Mesothelial cell of epicardium (in vitro differentiated cells): ENCODE results near the gene CDC42BPA. TPM values are rescaled to one million over a fixed set of nuclear protein-coding genes. Genes with fewer than 3 reads are reported as not detected.

Source experiments
- DNase-seq, 2 experiments: peaks; one replicate each; pipeline ENCODE4 v3.0.0; 2021; ENCODE audit warnings: low spot score in 2 of 2; ENCODE audit not compliant: unreplicated experiment in 2 of 2
- H3K27ac Mint-ChIP-seq: 2 replicates; pipeline ENCODE4 v1.8.0; 2021; ENCODE audit warnings: mixed read lengths
- H3K27me3 Mint-ChIP-seq: 2 replicates; pipeline ENCODE4 v1.8.0; 2021; ENCODE audit warnings: low read depth, mixed read lengths
- H3K36me3 Mint-ChIP-seq: 2 replicates; pipeline ENCODE4 v1.8.0; 2021; ENCODE audit warnings: mixed read lengths
- H3K4me1 Mint-ChIP-seq: 2 replicates; pipeline ENCODE4 v1.8.0; 2021; ENCODE audit warnings: mixed read lengths
- H3K4me3 Mint-ChIP-seq: 2 replicates; pipeline ENCODE4 v1.8.0; 2021; ENCODE audit warnings: mild to moderate bottlenecking, moderate library complexity, mixed read lengths
- H3K9me3 Mint-ChIP-seq: 2 replicates; pipeline ENCODE4 v1.8.0; 2021; ENCODE audit warnings: mixed read lengths
- CTCF ChIP-seq: fragments of 200-600 bp; sonication (generic); IDR thresholded peaks from one replicate; pipeline ENCODE4 v1.5.0; 2021; ENCODE audit warnings: antibody characterized with exemption; ENCODE audit not compliant: unreplicated experiment
- total RNA-seq: library from RNA; stranded (reverse); gene quantifications from 3 replicates; pipeline ENCODE4 v1.2.1, GENCODE V29; 2021

Gene CDC42BPA
- total RNA-seq, 1 donor from 2014 or later, result 44.4 TPM

- Mint-ChIP-seq H3K9me3 (no peaks in the 10 kb centered on the region), H3K4me3 (no peak overlapping the region), H3K4me1 (no peaks in the 10 kb centered on the region), H3K36me3 (peaks cover 11% of the 10 kb centered on the region), H3K27ac (no peak overlapping the region), H3K27me3 (no peaks in the 10 kb centered on the region)
- no peak for TF ChIP-seq CTCF
- DNase-seq, result no peak
Observed at GRCh38 chr1:226981838-226982237, 336.5 kb downstream of the CDC42BPA start.

- Mint-ChIP-seq H3K4me3 (no peak overlapping the region), H3K36me3 (peaks cover 7% of the 10 kb centered on the region), H3K4me1 (no peaks in the 10 kb centered on the region), H3K9me3 (no peaks in the 10 kb centered on the region), H3K27ac (no peak overlapping the region), H3K27me3 (no peaks in the 10 kb centered on the region)
- no peak for DNase-seq
- TF ChIP-seq CTCF, result no peak
Observed at GRCh38 chr1:226981386-226981817, 336.9 kb downstream of the CDC42BPA start.

GRCh38 chr1:226980565-226981385 is 337.5 kb downstream of the CDC42BPA start:
- H3K4me1 Mint-ChIP-seq, result no peaks in the 10 kb centered on the region
- no peak for DNase-seq
- H3K36me3 Mint-ChIP-seq, result peaks cover under 1% of the 10 kb centered on the region
- H3K27me3 Mint-ChIP-seq, result no peaks in the 10 kb centered on the region
- TF ChIP-seq CTCF, result no peak
- no peaks in the 10 kb centered on the region for H3K9me3 Mint-ChIP-seq
- no peak overlapping the region for H3K27ac Mint-ChIP-seq
- H3K4me3 Mint-ChIP-seq, result no peak overlapping the region

GRCh38 chr1:226980122-226980560 is 338.2 kb downstream of the CDC42BPA start:
- DNase-seq, result no peak
- Mint-ChIP-seq H3K9me3 (no peaks in the 10 kb centered on the region), H3K27me3 (no peaks in the 10 kb centered on the region), H3K4me1 (no peaks in the 10 kb centered on the region), H3K4me3 (no peak overlapping the region), H3K36me3 (no peaks in the 10 kb centered on the region), H3K27ac (no peak overlapping the region)
- TF ChIP-seq CTCF, result no peak

GRCh38 chr1:226979517-226980121 is 338.7 kb downstream of the CDC42BPA start:
- DNase-seq, result no peak
- Mint-ChIP-seq H3K27me3 (no peaks in the 10 kb centered on the region), H3K9me3 (no peaks in the 10 kb centered on the region), H3K4me3 (no peak overlapping the region), H3K4me1 (peaks cover 1% of the 10 kb centered on the region), H3K36me3 (no peaks in the 10 kb centered on the region), H3K27ac (no peak overlapping the region)
- TF ChIP-seq CTCF, result no peak
